Neuronal stem cell (in vitro differentiated cells): ENCODE results near the gene RBBP8NL.

Experiments
- DNase-seq: peaks from one replicate; pipeline ENCODE4 v3.0.0-alpha.2; 2013; ENCODE audit warnings: low spot score
- H2AFZ ChIP-seq: one replicate; pipeline ENCODE4 v1.6.1; 2013; ENCODE audit warnings: mild to moderate bottlenecking, low read length, inconsistent platforms
- H2AK5ac ChIP-seq: 2 replicates; pipeline ENCODE4 v1.6.1; 2013; ENCODE audit warnings: low read depth, mild to moderate bottlenecking, inconsistent platforms, low read length, moderate library complexity, mixed read lengths
- H2BK120ac ChIP-seq: 2 replicates; pipeline ENCODE4 v1.6.1; 2013; ENCODE audit warnings: low read depth, mild to moderate bottlenecking, inconsistent platforms, low read length, moderate library complexity, mixed read lengths
- H2BK12ac ChIP-seq: one replicate; pipeline ENCODE4 v1.6.1; 2013; ENCODE audit warnings: low read length, inconsistent platforms
- H2BK15ac ChIP-seq: 2 replicates; pipeline ENCODE4 v1.6.1; 2013; ENCODE audit warnings: mild to moderate bottlenecking, low read length, inconsistent platforms, mixed read lengths
- H2BK5ac ChIP-seq: one replicate; pipeline ENCODE4 v1.6.1; 2013; ENCODE audit warnings: inconsistent platforms, mild to moderate bottlenecking, low read length, moderate library complexity
- H3K14ac ChIP-seq: one replicate; pipeline ENCODE4 v1.6.1; 2013; ENCODE audit warnings: low read length, inconsistent platforms
- H3K18ac ChIP-seq: 2 replicates; pipeline ENCODE4 v1.6.1; 2013; ENCODE audit warnings: low read length, inconsistent platforms
- H3K23ac ChIP-seq: 2 replicates; pipeline ENCODE4 v1.6.1; 2013; ENCODE audit warnings: low read depth, mild to moderate bottlenecking, mixed read lengths, low read length, inconsistent platforms; ENCODE audit not compliant: poor library complexity
- H3K27ac ChIP-seq: replicated peaks from 3 replicates; pipeline ENCODE4 v1.5.1; 2013; ENCODE audit warnings: low read length, inconsistent platforms
- H3K27me3 ChIP-seq, 3 experiments: 2 replicates each; pipeline ENCODE4 v1.6.1; 2013; ENCODE audit warnings: low read length in 3 of 3, mild to moderate bottlenecking in 2 of 3, inconsistent platforms in 1 of 3, low read depth in 1 of 3, mixed read lengths in 1 of 3, moderate library complexity in 1 of 3; ENCODE audit not compliant: control insufficient read depth in 3 of 3, insufficient read depth in 3 of 3
- H3K36me3 ChIP-seq, 2 donors: replicated peaks in 1 of 2; 2 replicates each; pipeline ENCODE4 v1.6.1; 2013; ENCODE audit warnings: low read length in 2 of 2; ENCODE audit not compliant: control insufficient read depth in 2 of 2, insufficient read depth in 2 of 2
- H3K4ac ChIP-seq: 2 replicates; pipeline ENCODE4 v1.6.1; 2013; ENCODE audit warnings: inconsistent platforms, mild to moderate bottlenecking, low read length, moderate library complexity
- H3K4me1 ChIP-seq, 2 donors: 1 replicate in 1 of 2; 2 replicates in 1 of 2; pipeline ENCODE4 v1.6.1; 2013; ENCODE audit warnings: low read length in 2 of 2, low read depth in 1 of 2; ENCODE audit not compliant: control insufficient read depth in 2 of 2, insufficient read depth in 1 of 2
- H3K4me2 ChIP-seq: one replicate; pipeline ENCODE4 v1.6.1; 2013; ENCODE audit warnings: mild to moderate bottlenecking, low read length, inconsistent platforms; ENCODE audit not compliant: insufficient read depth, poor library complexity, severe bottlenecking
- H3K4me3 ChIP-seq, 2 donors: 2 replicates each; pipeline ENCODE4 v1.5.1; 2013; ENCODE audit warnings: low read length in 2 of 2, mild to moderate bottlenecking in 2 of 2, inconsistent platforms in 1 of 2, moderate library complexity in 1 of 2
- H3K79me1 ChIP-seq: one replicate; pipeline ENCODE4 v1.6.1; 2013; ENCODE audit warnings: low read depth, mild to moderate bottlenecking, inconsistent platforms, low read length, moderate library complexity
- H3K9ac ChIP-seq: one replicate; pipeline ENCODE4 v1.6.1; 2013; ENCODE audit warnings: mild to moderate bottlenecking, low read depth, low read length, inconsistent platforms; ENCODE audit not compliant: poor library complexity
- H3K9me3 ChIP-seq, 2 donors: replicated peaks in 1 of 2; 2 replicates each; pipeline versions ENCODE3 to v1.6.1; 2013; ENCODE audit warnings: low read length in 2 of 2, mild to moderate bottlenecking in 2 of 2, inconsistent platforms in 1 of 2, low read depth in 1 of 2, mixed read lengths in 1 of 2, moderate library complexity in 1 of 2; ENCODE audit not compliant: control insufficient read depth in 2 of 2, insufficient read depth in 1 of 2
- H4K8ac ChIP-seq: one replicate; pipeline ENCODE4 v1.6.1; 2013; ENCODE audit warnings: low read depth, mild to moderate bottlenecking, inconsistent platforms, low read length, moderate library complexity
- H4K91ac ChIP-seq: one replicate; pipeline ENCODE4 v1.6.1; 2013; ENCODE audit warnings: low read length, low read depth, mild to moderate bottlenecking, inconsistent platforms; ENCODE audit not compliant: poor library complexity
- WGBS, 2 donors: extraction: QIAGEN DNeasy Blood & Tissue Kit; methylation state at CpG; one replicate each; pipeline ENCODE4 v1.1.7; 2013; ENCODE audit warnings: missing lambda C conversion rate in 2 of 2, mixed read lengths in 1 of 2; ENCODE audit not compliant: insufficient read length in 2 of 2, insufficient replicate concordance in 1 of 2; ENCODE audit errors: extremely low coverage in 2 of 2; 5-methylcytosine and 5-hydroxymethylcytosine counted together

RBBP8NL gene

DNA sequence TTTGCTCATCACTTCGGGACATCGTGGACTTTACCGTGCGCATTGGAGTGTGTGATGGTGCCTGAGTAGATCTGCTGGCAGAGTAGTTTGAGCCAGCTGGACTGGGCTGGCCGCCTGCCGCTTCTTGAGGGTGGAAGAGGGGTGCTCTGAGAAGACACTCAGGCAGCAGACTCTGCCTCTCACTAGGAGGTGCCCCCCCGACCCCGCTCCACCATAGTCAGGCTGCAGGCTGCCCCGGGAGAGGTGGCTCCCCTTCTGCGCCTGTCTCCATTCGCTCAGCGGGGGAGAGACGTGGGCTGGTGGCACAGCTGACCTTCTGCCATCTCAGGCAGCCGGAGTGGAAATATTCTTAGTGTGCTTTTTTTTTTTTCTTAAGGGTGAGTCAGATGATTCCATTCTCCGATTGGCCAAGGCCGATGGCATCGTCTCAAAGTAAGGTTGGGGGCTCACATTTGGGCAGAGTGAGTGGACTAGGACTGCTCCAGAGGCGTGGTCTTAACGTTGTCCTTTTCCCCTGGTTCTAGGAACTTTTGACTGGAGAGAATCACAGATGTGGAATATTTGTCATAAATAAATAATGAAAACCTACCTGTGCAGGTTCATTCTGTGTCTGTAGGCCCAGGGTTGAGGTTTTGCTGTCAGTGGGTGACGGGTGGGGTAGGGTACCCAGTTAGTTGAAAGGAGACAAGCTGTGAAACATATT lies 39.3 kb downstream of the RBBP8NL start:
- H3K4me3 ChIP-seq, result peak overlapping the region; percentile 95 to 99
- no peak overlapping the region for H3K14ac ChIP-seq
- H2BK15ac ChIP-seq, result no peak overlapping the region
- H3K36me3 ChIP-seq, result peaks cover 40 to 65% of the 10 kb centered on the region in 2 donors
- H3K4me2 ChIP-seq, result peak overlapping the region; percentile 87
- no peak overlapping the region for H4K8ac ChIP-seq
- no peaks in the 10 kb centered on the region for H3K9me3 ChIP-seq
- no peak overlapping the region for H2AK5ac ChIP-seq
- H3K18ac ChIP-seq, result no peak overlapping the region
- H4K91ac ChIP-seq, result no peak overlapping the region
- no peak overlapping the region for H3K23ac ChIP-seq
- H2BK12ac ChIP-seq, result no peak overlapping the region
- no peak overlapping the region for H2BK5ac ChIP-seq
- H2BK120ac ChIP-seq, result no peak overlapping the region
- no peak for DNase-seq
- no CpG with 5 or more reads among the region's 20 CpGs for WGBS, 2 donors
- H3K27ac ChIP-seq, result no peak overlapping the region
- no peak overlapping the region for H2AFZ ChIP-seq
- H3K9ac ChIP-seq, result no peak overlapping the region
- no peak overlapping the region for H3K4ac ChIP-seq
- H3K79me1 ChIP-seq, result peaks cover 28% of the 10 kb centered on the region
- H3K27me3 ChIP-seq, result no peaks in the 10 kb centered on the region
- peaks cover 7 to 11% of the 10 kb centered on the region in 2 donors for H3K4me1 ChIP-seq

DNA sequence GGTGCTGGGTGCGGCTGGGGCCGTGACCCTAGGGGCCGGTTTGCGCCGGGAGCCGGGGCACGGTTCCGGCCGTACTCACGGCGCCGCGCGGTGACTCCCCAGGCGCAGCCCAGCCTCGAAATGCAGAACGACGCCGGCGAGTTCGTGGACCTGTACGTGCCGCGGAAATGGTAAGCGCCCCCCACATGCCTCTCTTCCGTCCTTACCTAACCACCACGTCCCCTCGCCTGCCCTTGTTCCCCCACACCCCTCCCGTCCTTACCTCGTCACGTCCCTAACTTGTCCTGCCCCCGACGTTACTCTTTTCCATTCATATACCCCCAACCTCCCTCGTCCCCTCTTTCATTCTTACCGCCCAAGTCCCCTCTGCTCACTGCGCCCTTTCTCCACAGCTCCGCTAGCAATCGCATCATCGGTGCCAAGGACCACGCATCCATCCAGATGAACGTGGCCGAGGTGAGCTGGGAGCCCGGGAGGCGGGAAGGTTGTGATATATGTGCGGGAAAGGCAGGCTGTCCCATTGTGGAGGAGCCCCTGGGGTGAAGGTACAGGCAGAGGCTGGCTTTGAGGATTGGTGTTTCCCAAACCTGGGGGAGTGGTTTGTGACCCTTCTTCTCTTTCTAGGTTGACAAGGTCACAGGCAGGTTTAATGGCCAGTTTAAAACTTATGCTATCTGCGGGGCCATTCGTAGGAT lies 40.0 kb downstream of the RBBP8NL start:
- no CpG with 5 or more reads among the region's 47 CpGs for WGBS, 2 donors
- Histone ChIP-seq H3K18ac (peak overlapping the region; percentile 9), H3K9me3 (no peaks in the 10 kb centered on the region), H3K4ac (no peak overlapping the region), H3K4me3 (peak overlapping the region; percentile 95 to 99), H2BK15ac (no peak overlapping the region), H3K14ac (peak overlapping the region; percentile 67), H2AFZ (peak overlapping the region; percentile 60), H3K36me3 (peaks cover 34 to 63% of the 10 kb centered on the region in 2 donors), H4K91ac (no peak overlapping the region), H2BK120ac (no peak overlapping the region), H3K79me1 (peaks cover 28% of the 10 kb centered on the region), H3K9ac (peak overlapping the region; percentile 99), H3K27ac (no peak overlapping the region), H3K4me2 (peak overlapping the region; percentile 87), H2AK5ac (peak overlapping the region; percentile 38), H3K23ac (peak overlapping the region; percentile 99), H3K4me1 (peaks cover 7 to 11% of the 10 kb centered on the region in 2 donors), H4K8ac (no peak overlapping the region), H2BK5ac (no peak overlapping the region), H2BK12ac (peak overlapping the region; percentile 41), H3K27me3 (no peaks in the 10 kb centered on the region)
- no peak for DNase-seq

DNA sequence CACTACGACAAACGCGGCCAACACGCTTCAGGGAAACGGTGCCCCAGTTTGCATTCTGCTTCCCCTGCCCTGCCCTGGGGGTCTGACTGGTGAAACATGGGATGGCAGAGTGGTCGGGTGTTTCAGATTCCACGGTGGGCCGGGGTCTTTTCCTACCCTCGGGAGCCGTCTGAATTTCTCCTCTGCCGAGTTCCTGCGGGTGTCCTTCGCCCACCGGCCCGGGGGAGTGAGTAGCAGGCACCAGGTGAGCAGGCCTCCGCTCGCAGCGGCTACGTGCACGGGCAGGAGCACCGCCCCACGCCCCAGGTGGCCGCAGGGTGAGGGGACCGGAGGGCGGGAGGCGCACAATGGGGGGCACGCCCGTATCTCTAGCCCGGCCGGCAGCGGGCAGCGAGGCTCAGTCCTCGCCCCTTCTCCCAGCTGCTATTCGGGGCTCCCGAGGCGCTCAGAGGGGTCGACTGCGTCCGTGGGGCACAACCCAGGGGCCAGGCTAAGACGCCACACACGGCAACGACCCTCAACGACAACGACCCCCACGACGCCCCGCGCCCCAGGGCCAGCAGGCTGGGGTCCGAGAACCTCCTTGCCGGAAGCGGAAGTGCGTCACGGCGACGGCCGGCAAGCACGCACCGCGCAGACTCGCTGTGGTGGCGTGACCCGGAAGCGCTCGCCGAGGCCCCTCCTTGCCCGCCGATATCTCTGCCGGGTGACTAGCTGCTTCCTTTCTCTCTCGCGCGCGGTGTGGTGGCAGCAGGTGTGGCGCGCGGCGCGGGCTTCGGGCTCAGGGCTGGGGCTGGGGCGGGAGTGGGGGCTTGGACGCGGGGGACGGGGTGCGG lies 40.7 kb downstream of the RBBP8NL start, which contains the start of gene RPS21:
RPS21 (plus strand) TSS at position 721 of the 836 bp plus-strand sequence. CDS start 236 bp downstream, outside the sequence.
- Histone ChIP-seq H2AFZ (peak within 1 kb of the TSS; percentile 86), H3K4me3 (peak within 1 kb of the TSS; percentile 95 to 99), H4K91ac (no peak within 1 kb of the TSS), H3K18ac (peak within 1 kb of the TSS; percentile 99), H3K79me1 (peaks cover 26% of the 10 kb centered on the region), H4K8ac (no peak within 1 kb of the TSS), H3K27me3 (no peaks in the 10 kb centered on the region), H3K4me1 (peaks cover 7 to 11% of the 10 kb centered on the region in 2 donors), H3K14ac (peak within 1 kb of the TSS; percentile 72), H3K36me3 (peaks cover 36 to 65% of the 10 kb centered on the region in 2 donors), H3K4ac (peak within 1 kb of the TSS; percentile 78), H2AK5ac (peak within 1 kb of the TSS; percentile 99), H3K23ac (peak within 1 kb of the TSS; percentile 99), H3K27ac (peak within 1 kb of the TSS; percentile 36), H3K4me2 (peak within 1 kb of the TSS; percentile 87), H2BK5ac (peak within 1 kb of the TSS; percentile 73), H2BK15ac (peak within 1 kb of the TSS; percentile 59), H3K9me3 (no peaks in the 10 kb centered on the region), H2BK12ac (peak within 1 kb of the TSS; percentile 77), H2BK120ac (peak within 1 kb of the TSS; percentile 68), H3K9ac (peak within 1 kb of the TSS; percentile 99)
- DNase-seq, result peak; percentile 83
- no CpG with 5 or more reads among the region's 83 CpGs for WGBS, 2 donors
